WTC11 (cell line): ENCODE measurements around the gene MTHFD1L.

Experiments used
- ATF1 ChIP-seq: sonication (generic); formaldehyde crosslinking; IDR thresholded peaks from 2 replicates; pipeline ENCODE4 v1.8.1; 2023; ENCODE audit warnings: mild to moderate bottlenecking, moderate library complexity, missing genetic modification reagents
- CBFB ChIP-seq: sonication (generic); formaldehyde crosslinking; IDR thresholded peaks from 2 replicates; pipeline ENCODE4 v1.8.1; 2022; ENCODE audit warnings: mild to moderate bottlenecking, low read depth, missing genetic modification reagents
- CTCF ChIP-seq: fragments of 200-600 bp; IDR thresholded peaks from 2 replicates; pipeline ENCODE4 v1.8.0; 2022; ENCODE audit warnings: antibody characterized with exemption
- E2F4 ChIP-seq: sonication (generic); formaldehyde crosslinking; IDR thresholded peaks from 2 replicates; pipeline ENCODE4 v1.8.1; 2022; ENCODE audit warnings: low read depth, mild to moderate bottlenecking, moderate library complexity, missing genetic modification reagents, borderline replicate concordance
- FOXJ3 ChIP-seq: sonication (generic); formaldehyde crosslinking; IDR thresholded peaks from 2 replicates; pipeline ENCODE4 v1.9.0; 2021; ENCODE audit warnings: missing genetic modification reagents, mild to moderate bottlenecking, borderline replicate concordance
- IRF2 ChIP-seq: sonication (generic); formaldehyde crosslinking; IDR thresholded peaks from 2 replicates; pipeline ENCODE4 v1.8.0; 2022; ENCODE audit warnings: low read depth, missing genetic modification reagents, borderline replicate concordance
- NR2C2 ChIP-seq: sonication (generic); formaldehyde crosslinking; IDR thresholded peaks from 2 replicates; pipeline ENCODE4 v1.8.0; 2022; ENCODE audit warnings: mild to moderate bottlenecking, missing genetic modification reagents
- TCF7 ChIP-seq: sonication (generic); formaldehyde crosslinking; IDR thresholded peaks from 2 replicates; pipeline ENCODE4 v1.8.0; 2022; ENCODE audit warnings: mild to moderate bottlenecking, low read depth, missing genetic modification reagents, moderate library complexity
- ZNF396 ChIP-seq: fragments of 250-450 bp; sonication (Bioruptor Pico); IDR thresholded peaks from 2 replicates; pipeline ENCODE4 v1.8.0; 2021; ENCODE audit warnings: mild to moderate bottlenecking, moderate library complexity, borderline replicate concordance
- TF ChIP-seq, protein P1 (sequence below): sonication (generic); formaldehyde crosslinking; IDR thresholded peaks from 2 replicates; pipeline ENCODE4 v1.8.0; 2023; ENCODE audit warnings: missing genetic modification reagents
- TF ChIP-seq, protein P2 (sequence below): sonication (generic); formaldehyde crosslinking; conservative IDR thresholded peaks from 2 replicates; pipeline ENCODE4 v1.8.1; 2022; ENCODE audit warnings: mild to moderate bottlenecking, missing genetic modification reagents

DNA sequence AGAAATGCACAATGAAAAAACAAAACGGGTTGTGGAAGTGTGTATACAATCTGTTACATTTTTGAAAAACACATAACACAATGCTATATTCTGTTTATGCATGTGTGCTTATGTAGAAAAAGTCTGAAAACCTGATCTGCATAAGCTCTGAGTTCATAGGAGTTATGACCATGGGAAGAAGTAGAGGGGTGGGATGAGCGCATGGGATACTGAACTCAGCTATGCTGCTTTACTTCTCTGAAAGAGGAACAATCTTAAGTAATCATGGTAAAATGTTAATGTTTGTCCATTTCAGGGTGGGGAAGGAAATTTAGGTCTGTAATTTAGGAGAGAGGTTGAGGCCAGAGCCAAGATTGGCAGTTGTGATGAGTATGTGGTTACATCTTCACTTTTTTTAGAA lies 126.8 kb downstream of the MTHFD1L start:
- TF ChIP-seq CTCF (no peak), TCF7 (CRISPR knock-in tag) (no peak), E2F4 (CRISPR knock-in tag) (no peak), IRF2 (CRISPR knock-in tag) (no peak), NR2C2 (no peak), FOXJ3 (CRISPR knock-in tag) (no peak), ATF1 (CRISPR knock-in tag) (no peak), CBFB (CRISPR knock-in tag) (no peak), ZNF396 (CRISPR knock-in tag) (no peak)
- TF ChIP-seq, protein P1, sequence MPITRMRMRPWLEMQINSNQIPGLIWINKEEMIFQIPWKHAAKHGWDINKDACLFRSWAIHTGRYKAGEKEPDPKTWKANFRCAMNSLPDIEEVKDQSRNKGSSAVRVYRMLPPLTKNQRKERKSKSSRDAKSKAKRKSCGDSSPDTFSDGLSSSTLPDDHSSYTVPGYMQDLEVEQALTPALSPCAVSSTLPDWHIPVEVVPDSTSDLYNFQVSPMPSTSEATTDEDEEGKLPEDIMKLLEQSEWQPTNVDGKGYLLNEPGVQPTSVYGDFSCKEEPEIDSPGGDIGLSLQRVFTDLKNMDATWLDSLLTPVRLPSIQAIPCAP, result no peak
- TF ChIP-seq, protein P2, sequence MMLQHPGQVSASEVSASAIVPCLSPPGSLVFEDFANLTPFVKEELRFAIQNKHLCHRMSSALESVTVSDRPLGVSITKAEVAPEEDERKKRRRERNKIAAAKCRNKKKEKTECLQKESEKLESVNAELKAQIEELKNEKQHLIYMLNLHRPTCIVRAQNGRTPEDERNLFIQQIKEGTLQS (CRISPR knock-in tag), result no peak
